ENCODE measurements around the gene NFIC.
A peak's percentile ranks its signal among the peaks of the same experiment; 100 is the strongest.

Gene NFIC

GRCh38 chr19:3359919-3360420 is 6.4 kb upstream of the NFIC start:
- no peaks in the 10 kb centered on the region for H3K27me3 ChIP-seq (replicated peaks; ENCODE audit: control insufficient read depth, insufficient read depth, low read length)
- peak overlapping the region; percentile 84 for H3K4me3 ChIP-seq (replicated peaks; ENCODE audit: low read depth, low read length)
- peak; percentile 57 for DNase-seq (ENCODE audit: extremely low read depth, insufficient read length)
- H3K36me3 ChIP-seq (ENCODE audit: control insufficient read depth, insufficient read depth, low read length) = no peaks in the 10 kb centered on the region
- no peak for TF ChIP-seq CTCF (IDR thresholded peaks at IDR 0.05; ENCODE audit: insufficient read depth, low read length, poor library complexity, severe bottlenecking)

- peak; percentile 82 for DNase-seq (ENCODE audit: extremely low read depth, insufficient read length)
- H3K4me3 ChIP-seq (replicated peaks; ENCODE audit: low read depth, low read length) = peak overlapping the region; percentile 84
- TF ChIP-seq CTCF (IDR thresholded peaks at IDR 0.05; ENCODE audit: insufficient read depth, low read length, poor library complexity, severe bottlenecking) = peak; percentile 35
- H3K27me3 ChIP-seq (replicated peaks; ENCODE audit: control insufficient read depth, insufficient read depth, low read length) = no peaks in the 10 kb centered on the region
- H3K36me3 ChIP-seq (ENCODE audit: control insufficient read depth, insufficient read depth, low read length) = no peaks in the 10 kb centered on the region
Measured at GRCh38 chr19:3360421-3361383, 5.7 kb upstream of the NFIC start.

GRCh38 chr19:3361384-3362216 is 4.8 kb upstream of the NFIC start:
- Histone ChIP-seq H3K27me3 (replicated peaks; ENCODE audit: control insufficient read depth, insufficient read depth, low read length) (no peaks in the 10 kb centered on the region), H3K36me3 (ENCODE audit: control insufficient read depth, insufficient read depth, low read length) (no peaks in the 10 kb centered on the region), H3K4me3 (replicated peaks; ENCODE audit: low read depth, low read length) (peak overlapping the region; percentile 84)
- TF ChIP-seq CTCF (IDR thresholded peaks at IDR 0.05; ENCODE audit: insufficient read depth, low read length, poor library complexity, severe bottlenecking) = no peak
- no peak for DNase-seq (ENCODE audit: extremely low read depth, insufficient read length)

- no peak for TF ChIP-seq CTCF (IDR thresholded peaks at IDR 0.05; ENCODE audit: insufficient read depth, low read length, poor library complexity, severe bottlenecking)
- Histone ChIP-seq H3K27me3 (replicated peaks; ENCODE audit: control insufficient read depth, insufficient read depth, low read length) (no peaks in the 10 kb centered on the region), H3K4me3 (replicated peaks; ENCODE audit: low read depth, low read length) (no peak overlapping the region)
Measured at GRCh38 chr19:3362217-3362906, 4.0 kb upstream of the NFIC start.

GRCh38 chr19:3363841-3364500 is 2.4 kb upstream of the NFIC start:
- DNase-seq (ENCODE audit: extremely low read depth, insufficient read length) = no peak
- Histone ChIP-seq H3K36me3 (ENCODE audit: control insufficient read depth, insufficient read depth, low read length) (no peaks in the 10 kb centered on the region), H3K4me3 (replicated peaks; ENCODE audit: low read depth, low read length) (no peak overlapping the region), H3K27me3 (replicated peaks; ENCODE audit: control insufficient read depth, insufficient read depth, low read length) (no peaks in the 10 kb centered on the region)
- TF ChIP-seq CTCF (IDR thresholded peaks at IDR 0.05; ENCODE audit: insufficient read depth, low read length, poor library complexity, severe bottlenecking) = no peak

More at GRCh38 chr19:3362217-3362906, 4.0 kb upstream of the NFIC start:
- H3K36me3 ChIP-seq (ENCODE audit: control insufficient read depth, insufficient read depth, low read length) = no peaks in the 10 kb centered on the region
- no peak for DNase-seq (ENCODE audit: extremely low read depth, insufficient read length)
